GM23338 (cell line): Measurements from ENCODE around the gene UHRF2. TPM values are rescaled to one million over a fixed set of nuclear protein-coding genes. Genes with fewer than 3 reads are reported as not detected.

Source experiments
- ATAC-seq: fragments of 200-7000 bp; cut with Tn5 transposase; 3 replicates; pipeline ENCODE4 v1.9.1; 2020
- DNase-seq: peaks from one replicate; pipeline ENCODE4 v3.0.0-alpha.2; 2015; ENCODE audit warnings: low spot score
- H2AFZ ChIP-seq: fragments of 200-600 bp; sonication (generic); 2 replicates; pipeline ENCODE4 v1.8.0; 2016; ENCODE audit warnings: antibody characterized with exemption, mild to moderate bottlenecking, moderate library complexity
- H3F3A ChIP-seq: fragments of 200-600 bp; sonication (generic); replicated peaks from 2 replicates; pipeline ENCODE4 v1.8.0; 2017; ENCODE audit warnings: antibody characterized with exemption, mixed run types, low read depth
- H3K27ac ChIP-seq: fragments of 200-600 bp; sonication (generic); 2 replicates; pipeline ENCODE4 v1.6.1; 2016; ENCODE audit warnings: low read depth
- H3K27me3 ChIP-seq: fragments of 200-600 bp; sonication (generic); 2 replicates; pipeline ENCODE4 v1.8.0; 2016; ENCODE audit warnings: mild to moderate bottlenecking, mixed run types, moderate library complexity; ENCODE audit not compliant: insufficient read depth
- H3K36me3 ChIP-seq: fragments of 200-600 bp; sonication (generic); 2 replicates; pipeline ENCODE4 v1.8.0; 2016; ENCODE audit warnings: mild to moderate bottlenecking; ENCODE audit not compliant: insufficient read depth
- H3K4me1 ChIP-seq: fragments of 200-600 bp; sonication (generic); 2 replicates; pipeline ENCODE4 v1.8.0; 2016; ENCODE audit warnings: mild to moderate bottlenecking, moderate library complexity; ENCODE audit not compliant: insufficient read depth
- H3K4me2 ChIP-seq: fragments of 200-600 bp; sonication (generic); 2 replicates; pipeline ENCODE4 v1.7.1; 2017; ENCODE audit warnings: mixed run types
- H3K4me3 ChIP-seq: fragments of 200-600 bp; sonication (generic); 2 replicates; pipeline ENCODE4 v1.6.1; 2016; ENCODE audit warnings: mixed run types
- H3K79me2 ChIP-seq: fragments of 200-600 bp; sonication (generic); replicated peaks from 2 replicates; pipeline ENCODE4 v1.8.0; 2017; ENCODE audit warnings: mild to moderate bottlenecking; ENCODE audit not compliant: insufficient read depth
- H3K9me2 ChIP-seq: fragments of 200-600 bp; sonication (generic); 2 replicates; pipeline ENCODE4 v1.8.0; 2017; ENCODE audit not compliant: insufficient read depth
- H4K20me1 ChIP-seq: fragments of 200-600 bp; sonication (generic); replicated peaks from 2 replicates; pipeline ENCODE4 v1.8.0; 2017; ENCODE audit warnings: mild to moderate bottlenecking; ENCODE audit not compliant: insufficient read depth
- H3K27ac Mint-ChIP-seq: 2 replicates; pipeline ENCODE4 v1.8.0; 2020; ENCODE audit warnings: inconsistent platforms, mild to moderate bottlenecking, moderate library complexity, mixed read lengths
- H3K27me3 Mint-ChIP-seq: 3 replicates; pipeline ENCODE4 v1.8.0; 2022; ENCODE audit warnings: low read depth, mild to moderate bottlenecking, moderate library complexity, mixed read lengths, inconsistent platforms; ENCODE audit not compliant: insufficient read depth, poor library complexity
- H3K36me3 Mint-ChIP-seq: 3 replicates; pipeline ENCODE4 v1.8.0; 2021; ENCODE audit warnings: low read depth, mild to moderate bottlenecking, inconsistent platforms, moderate library complexity, mixed read lengths
- H3K4me1 Mint-ChIP-seq: 3 replicates; pipeline ENCODE4 v1.8.0; 2020; ENCODE audit warnings: mild to moderate bottlenecking, inconsistent platforms, mixed read lengths
- H3K4me3 Mint-ChIP-seq: 3 replicates; pipeline ENCODE4 v1.8.0; 2021; ENCODE audit warnings: moderate library complexity, mild to moderate bottlenecking, inconsistent platforms, mixed read lengths
- H3K9me3 Mint-ChIP-seq: 3 replicates; pipeline ENCODE4 v1.8.0; 2020; ENCODE audit warnings: moderate library complexity, mild to moderate bottlenecking, inconsistent platforms, mixed read lengths
- CTCF ChIP-seq, 2 experiments: fragments of 200-600 bp in 1 of 2; sonication (generic) in 1 of 2; conservative IDR thresholded peaks; 2 replicates each; pipeline versions ENCODE4 v1.5.1 to v1.6.1; 2016 to 2017; ENCODE audit warnings: antibody characterized with exemption in 2 of 2, low read depth in 2 of 2, mild to moderate bottlenecking in 2 of 2, moderate library complexity in 1 of 2
- ETS1 ChIP-seq: IDR thresholded peaks from 2 replicates; pipeline ENCODE4 v1.6.1; 2016; ENCODE audit warnings: antibody characterized with exemption
- EZH2phosphoT487 ChIP-seq: fragments of 200-600 bp; sonication (generic); IDR thresholded peaks from one replicate; pipeline ENCODE4 v1.8.1; 2018; ENCODE audit warnings: antibody characterized with exemption; ENCODE audit not compliant: unreplicated experiment
- JUNB ChIP-seq: IDR thresholded peaks from one replicate; pipeline ENCODE4 v1.6.1; 2016; ENCODE audit warnings: antibody characterized with exemption; ENCODE audit not compliant: unreplicated experiment
- NANOG ChIP-seq: IDR thresholded peaks from 2 replicates; pipeline ENCODE4 v1.6.1; 2016; ENCODE audit warnings: antibody characterized with exemption, borderline replicate concordance
- POLR2AphosphoS5 ChIP-seq: IDR thresholded peaks from 2 replicates; pipeline ENCODE4 v1.6.1; 2016; ENCODE audit warnings: antibody characterized with exemption, low read depth
- REST ChIP-seq: IDR thresholded peaks from one replicate; pipeline ENCODE4 v1.6.1; 2018; ENCODE audit warnings: antibody characterized with exemption; ENCODE audit not compliant: unreplicated experiment
- STAT1 ChIP-seq: IDR thresholded peaks from one replicate; pipeline ENCODE4 v1.6.1; 2016; ENCODE audit warnings: antibody characterized with exemption; ENCODE audit not compliant: unreplicated experiment
- ZNF114 ChIP-seq: fragments of 250-450 bp; sonication (Bioruptor Pico); IDR thresholded peaks from 2 replicates; pipeline ENCODE4 v1.5.0; 2020; ENCODE audit warnings: mild to moderate bottlenecking, moderate library complexity
- ZNF331 ChIP-seq: fragments of 250-450 bp; sonication (Bioruptor Pico); IDR thresholded peaks from 2 replicates; pipeline ENCODE4 v1.5.0; 2020; ENCODE audit warnings: low read depth, mild to moderate bottlenecking, moderate library complexity
- ZNF462 ChIP-seq: fragments of 250-450 bp; sonication (Bioruptor Pico); IDR thresholded peaks from 2 replicates; pipeline ENCODE4 v1.5.0; 2020; ENCODE audit warnings: mild to moderate bottlenecking, moderate library complexity
- polyA plus RNA-seq: library from polyadenylated mRNA; unstranded; fragments of >200 nt; fragmentation: Nextera tagmentation; extraction: Ambion mirVana; gene quantifications from 2 replicates; pipeline ENCODE4 v1.2.1, GENCODE V29; 2016
- total RNA-seq: library from RNA; depleted of rRNA; stranded (reverse); fragments of >200 nt; shearing (Covaris generic); gene quantifications from 2 replicates; pipeline ENCODE4 v1.2.3, GENCODE V29; 2014

The UHRF2 gene
- total and polyA plus RNA-seq, 2 experiments from 2014 or later: 15.1 to 51.6 TPM

GRCh38 chr9:6506571-6506970 is 93.6 kb downstream of the UHRF2 start (continued):
- TF ChIP-seq CTCF (conservative IDR thresholded peaks at IDR 0.05; ENCODE audit: low read depth in 2 of 2): no peak

- DNase-seq (no peak), ATAC-seq (no peak)
- Histone ChIP-seq H3K4me2 (no peak overlapping the region), H3K27me3 (no peaks in the 10 kb centered on the region), H4K20me1 (no peaks in the 10 kb centered on the region), H3K27ac (no peak overlapping the region), H3F3A (no peaks in the 10 kb centered on the region), H3K4me1 (no peaks in the 10 kb centered on the region), H3K9me2 (no peaks in the 10 kb centered on the region), H3K36me3 (no peaks in the 10 kb centered on the region; the same call in 1 of the 2 replicates), H3K79me2 (no peaks in the 10 kb centered on the region), H3K4me3 (no peak overlapping the region), H2AFZ (no peak overlapping the region)
- H3K4me3 Mint-ChIP-seq: no peak overlapping the region
- peaks cover 7% of the 10 kb centered on the region; the same call in 2 of the 3 replicates for H3K36me3 Mint-ChIP-seq
- H3K4me1 Mint-ChIP-seq: no peaks in the 10 kb centered on the region
- H3K9me3 Mint-ChIP-seq: no peaks in the 10 kb centered on the region; the same call in 2 of the 3 replicates
- no peak overlapping the region for H3K27ac Mint-ChIP-seq
- peaks cover 2% of the 10 kb centered on the region for H3K27me3 Mint-ChIP-seq
- TF ChIP-seq EZH2phosphoT487: no peak
- TF ChIP-seq ETS1: no peak
- TF ChIP-seq POLR2AphosphoS5: no peak
- TF ChIP-seq NANOG: no peak
- no peak for TF ChIP-seq ZNF331 (CRISPR knock-in tag)
- no peak for TF ChIP-seq ZNF462 (CRISPR knock-in tag)
- no peak for TF ChIP-seq STAT1
- no peak for TF ChIP-seq ZNF114 (CRISPR knock-in tag)
- no peak for TF ChIP-seq JUNB
- no peak for TF ChIP-seq REST
These were observed 99.2 kb downstream of the UHRF2 start for GRCh38 chr9:6512085-6512657.
